CD4-positive, alpha-beta T cell treated with Interleukin-4 for 4 hours (primary cell): ENCODE data around the gene TEX35.
A peak's percentile ranks its signal among the peaks of the same experiment; 100 is the strongest.

Experiments used
- DNase-seq: peaks from one replicate; pipeline ENCODE4 v3.0.0-alpha.2; 2020

The TEX35 gene

GRCh38 chr1:178521241-178521640, 8.3 kb downstream of the TEX35 start:
- no peak for DNase-seq

GRCh38 chr1:178527117-178527516, 14.2 kb downstream of the TEX35 start:
- DNase-seq, result no peak

- no peak for DNase-seq
Observed at GRCh38 chr1:178528228-178528952, 15.5 kb downstream of the TEX35 start.

GRCh38 chr1:178528953-178529335, 16.0 kb downstream of the TEX35 start:
- DNase-seq, result no peak

- no peak for DNase-seq
Observed at GRCh38 chr1:178529364-178530036, 16.6 kb downstream of the TEX35 start.

GRCh38 chr1:178530037-178530402, 17.1 kb downstream of the TEX35 start:
- DNase-seq, result no peak

GRCh38 chr1:178530502-178530901, 17.6 kb downstream of the TEX35 start:
- DNase-seq, result no peak

- DNase-seq, result no peak
Observed at GRCh38 chr1:178531887-178532286, 19.0 kb downstream of the TEX35 start.

GRCh38 chr1:178532392-178532791, 19.5 kb downstream of the TEX35 start:
- DNase-seq, result peak; percentile 58

GRCh38 chr1:178533121-178533946, 20.4 kb downstream of the TEX35 start:
- no peak for DNase-seq

GRCh38 chr1:178534137-178534868, 21.4 kb downstream of the TEX35 start:
- DNase-seq, result no peak

- no peak for DNase-seq
Observed at GRCh38 chr1:178536329-178536728, 23.4 kb downstream of the TEX35 start.

GRCh38 chr1:178536844-178537371, 24.0 kb downstream of the TEX35 start:
- DNase-seq, result no peak

- DNase-seq, result no peak
Observed at GRCh38 chr1:178537382-178538090, 24.6 kb downstream of the TEX35 start.

GRCh38 chr1:178538192-178538916, 25.4 kb downstream of the TEX35 start:
- DNase-seq, result no peak

- DNase-seq, result no peak
Observed at GRCh38 chr1:178539291-178539690, 26.4 kb downstream of the TEX35 start.

GRCh38 chr1:178540204-178540603, 27.3 kb downstream of the TEX35 start:
- no peak for DNase-seq

- DNase-seq, result no peak
Observed at GRCh38 chr1:178540646-178541045, 27.7 kb downstream of the TEX35 start.

- no peak for DNase-seq
Observed at GRCh38 chr1:178541379-178541778, 28.5 kb downstream of the TEX35 start.

GRCh38 chr1:178541829-178542553, 29.1 kb downstream of the TEX35 start:
- peak; percentile 25 for DNase-seq
